GM19438 (cell line): ENCODE results near the gene RBP3.

ENCODE experiments used
- ATAC-seq: cut with Tn5 transposase; IDR thresholded peaks from one replicate; pipeline ENCODE4 v1.9.1; 2021; ENCODE audit warnings: low read depth; ENCODE audit not compliant: unreplicated experiment

RBP3 gene

GRCh38 chr10:47369251-47369894 lies 21.2 kb downstream of the RBP3 start:
- ATAC-seq: no peak

GRCh38 chr10:47370015-47370767 lies 22.0 kb downstream of the RBP3 start:
- no peak for ATAC-seq

GRCh38 chr10:47370878-47371277 lies 22.7 kb downstream of the RBP3 start:
- no peak for ATAC-seq

- ATAC-seq: no peak
These were observed 23.7 kb downstream of the RBP3 start for GRCh38 chr10:47371629-47372485.

- ATAC-seq: no peak
These were observed 24.6 kb downstream of the RBP3 start for GRCh38 chr10:47372726-47373125.

- no peak for ATAC-seq
These were observed 26.7 kb downstream of the RBP3 start for GRCh38 chr10:47374611-47375536.

GRCh38 chr10:47376522-47377220 lies 28.5 kb downstream of the RBP3 start:
- no peak for ATAC-seq

- ATAC-seq: no peak
These were observed 30.0 kb downstream of the RBP3 start for GRCh38 chr10:47378183-47378510.

- no peak for ATAC-seq
These were observed 30.7 kb downstream of the RBP3 start for GRCh38 chr10:47378606-47379444.

- no peak for ATAC-seq
These were observed 31.3 kb downstream of the RBP3 start for GRCh38 chr10:47379445-47379785.

- no peak for ATAC-seq
These were observed 31.7 kb downstream of the RBP3 start for GRCh38 chr10:47379901-47380300.

GRCh38 chr10:47380341-47381102 lies 32.4 kb downstream of the RBP3 start:
- ATAC-seq: no peak

GRCh38 chr10:47381103-47381395 lies 32.9 kb downstream of the RBP3 start:
- no peak for ATAC-seq

GRCh38 chr10:47381427-47382379 lies 33.5 kb downstream of the RBP3 start:
- no peak for ATAC-seq

GRCh38 chr10:47383261-47384147 lies 35.3 kb downstream of the RBP3 start:
- no peak for ATAC-seq

GRCh38 chr10:47384148-47384921 lies 36.2 kb downstream of the RBP3 start, which contains the start of gene ZNF488:
TSS of gene ZNF488 (minus strand) at chr10:47384293. CDS start at chr10:47368829, 15,464 bp downstream.
- peak; percentile 95 for ATAC-seq
